NCI-H82 (cell line): ENCODE data around the gene NCAPD2.
"Not testable (repeated sequence)": the region's sequence is repeated elsewhere in the genome, so short reads cannot be mapped to it uniquely, and the experiment has no call there.

ENCODE experiments used
- DNase-seq: peaks from one replicate; lab custom pipeline; 2025; lab: John Stamatoyannopoulos, UW

Gene NCAPD2

DNA sequence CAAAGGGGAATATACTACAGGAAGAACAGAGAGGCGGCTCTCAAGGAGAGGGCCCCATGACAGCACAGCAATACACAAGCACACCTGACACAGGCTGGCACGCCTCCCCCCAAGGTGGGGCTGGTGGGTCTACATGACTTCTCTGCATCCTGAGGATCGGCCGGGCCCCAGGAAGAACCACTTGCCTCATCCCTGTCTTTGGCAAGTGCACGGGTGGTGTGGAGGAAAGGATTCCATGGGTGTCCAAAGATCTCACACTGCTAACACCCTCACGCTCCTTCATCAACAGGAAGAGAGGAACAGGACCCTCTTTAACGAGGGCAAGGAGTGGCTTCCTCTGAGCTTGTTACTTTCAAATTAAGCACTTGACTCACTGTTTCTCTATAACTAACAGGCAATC lies 30.7 kb upstream of the NCAPD2 start:
- DNase-seq = no peak

DNA sequence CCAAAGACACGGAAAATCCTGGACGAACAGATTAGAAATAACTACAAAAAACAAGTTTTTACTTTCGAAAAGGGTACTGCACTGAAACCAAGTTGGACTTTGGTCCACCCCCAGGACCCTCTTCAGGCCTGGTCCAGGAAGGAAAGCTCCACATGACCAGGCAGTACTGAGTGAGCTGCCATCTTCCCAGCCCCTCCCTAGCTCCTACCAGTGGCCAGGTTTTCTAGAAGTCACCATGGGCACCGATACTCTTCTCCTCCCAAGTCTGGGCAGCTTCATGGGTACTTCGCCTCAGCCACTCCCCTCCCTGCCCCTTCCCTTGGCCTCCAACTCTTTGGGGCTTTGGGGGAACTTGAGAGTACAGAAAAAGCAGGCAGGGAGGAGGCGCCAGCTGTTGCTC lies 30.0 kb upstream of the NCAPD2 start:
- DNase-seq = no peak

DNA sequence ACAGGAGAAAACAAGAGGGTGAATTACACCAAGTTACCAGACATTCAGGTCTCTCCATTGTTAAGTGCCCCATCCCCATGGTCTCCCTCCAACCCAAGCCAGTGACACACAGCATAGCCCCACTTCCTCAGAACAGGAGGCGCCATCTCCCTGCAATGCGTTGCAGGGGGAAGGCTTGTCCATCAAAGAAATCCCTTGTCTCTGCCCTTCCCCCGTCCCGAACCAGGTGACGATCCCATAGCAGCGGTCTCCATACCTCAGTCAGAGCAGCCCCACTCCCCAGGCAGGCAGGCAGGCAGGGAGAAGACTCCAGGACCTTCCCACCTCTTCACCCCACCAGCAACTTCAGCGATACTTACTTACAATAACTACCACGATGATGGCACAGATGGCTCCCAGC lies 29.4 kb upstream of the NCAPD2 start:
- no peak for DNase-seq

DNA sequence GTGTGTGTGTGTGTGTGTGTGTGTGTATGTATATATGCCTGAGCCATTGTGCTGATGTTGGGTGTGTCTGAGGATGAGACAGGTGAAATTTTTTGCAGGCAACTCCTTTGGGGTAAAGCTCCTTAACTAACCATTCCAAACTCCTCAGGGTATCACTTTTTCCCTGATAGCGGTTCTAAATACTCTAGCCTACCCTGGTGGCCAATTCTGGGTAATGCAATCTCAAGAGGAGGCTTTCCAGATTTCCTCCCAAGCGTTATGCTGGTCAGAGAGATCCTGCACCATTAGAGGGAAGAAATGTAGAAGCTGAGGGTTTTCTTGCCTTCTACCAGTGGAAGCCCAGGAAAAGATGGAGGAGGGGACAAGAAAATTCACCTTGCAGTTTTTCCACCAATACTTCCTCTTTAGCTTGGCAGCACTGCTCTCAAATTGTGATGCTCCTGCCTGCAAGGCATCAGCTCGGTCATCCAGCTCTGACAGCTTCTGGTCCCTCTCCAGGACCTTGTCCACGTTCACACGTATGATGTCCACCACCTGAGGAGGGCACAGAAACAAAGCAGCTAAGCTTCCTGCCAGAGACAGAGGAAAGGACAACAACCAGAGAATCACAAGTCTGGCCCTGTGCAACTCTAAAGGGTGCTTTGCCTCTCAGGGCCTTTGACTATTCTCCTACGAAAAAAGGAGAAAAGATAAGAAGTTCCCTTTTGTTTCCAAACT lies 28.3 kb upstream of the NCAPD2 start:
- DNase-seq = peak; percentile 86

DNA sequence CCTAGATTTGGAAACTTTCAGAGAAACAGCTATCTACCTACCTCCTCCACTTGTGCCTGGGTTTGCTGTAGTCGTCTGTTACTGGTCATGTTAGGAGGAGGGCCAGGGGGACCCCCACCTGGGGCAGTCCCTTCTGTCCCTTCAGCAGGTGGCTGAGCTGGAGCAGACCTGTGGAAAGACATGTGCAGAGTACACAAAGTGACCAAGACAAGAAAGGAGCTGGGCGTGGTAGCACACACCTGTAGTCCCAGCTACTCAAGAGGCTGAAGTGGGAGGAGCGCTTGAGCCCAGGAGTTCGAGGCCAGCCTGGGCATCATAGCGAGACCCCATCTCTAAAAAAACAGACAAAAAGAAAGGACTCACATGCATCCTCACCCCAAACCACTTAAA lies 27.7 kb upstream of the NCAPD2 start:
- no peak for DNase-seq

DNA sequence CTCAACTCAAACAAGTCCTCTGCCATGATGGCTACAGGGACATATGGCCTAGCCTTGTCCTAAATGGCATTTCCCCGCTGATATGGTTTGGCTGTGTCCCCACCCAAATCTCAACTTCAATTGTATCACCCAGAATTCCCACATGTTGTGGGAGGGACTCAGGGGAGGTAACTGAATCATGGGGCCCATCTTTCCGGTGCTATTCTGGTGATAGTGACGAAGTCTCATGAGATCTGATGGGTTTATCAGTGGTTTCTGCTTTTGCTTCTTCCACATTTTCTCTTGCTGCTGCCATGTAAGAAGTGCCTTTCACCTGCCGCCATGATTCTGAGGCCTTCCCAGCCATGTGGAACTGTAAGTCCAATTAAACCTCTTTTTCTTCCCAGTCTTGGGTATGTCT lies 27.2 kb upstream of the NCAPD2 start:
- DNase-seq = not testable (repeated sequence)

DNA sequence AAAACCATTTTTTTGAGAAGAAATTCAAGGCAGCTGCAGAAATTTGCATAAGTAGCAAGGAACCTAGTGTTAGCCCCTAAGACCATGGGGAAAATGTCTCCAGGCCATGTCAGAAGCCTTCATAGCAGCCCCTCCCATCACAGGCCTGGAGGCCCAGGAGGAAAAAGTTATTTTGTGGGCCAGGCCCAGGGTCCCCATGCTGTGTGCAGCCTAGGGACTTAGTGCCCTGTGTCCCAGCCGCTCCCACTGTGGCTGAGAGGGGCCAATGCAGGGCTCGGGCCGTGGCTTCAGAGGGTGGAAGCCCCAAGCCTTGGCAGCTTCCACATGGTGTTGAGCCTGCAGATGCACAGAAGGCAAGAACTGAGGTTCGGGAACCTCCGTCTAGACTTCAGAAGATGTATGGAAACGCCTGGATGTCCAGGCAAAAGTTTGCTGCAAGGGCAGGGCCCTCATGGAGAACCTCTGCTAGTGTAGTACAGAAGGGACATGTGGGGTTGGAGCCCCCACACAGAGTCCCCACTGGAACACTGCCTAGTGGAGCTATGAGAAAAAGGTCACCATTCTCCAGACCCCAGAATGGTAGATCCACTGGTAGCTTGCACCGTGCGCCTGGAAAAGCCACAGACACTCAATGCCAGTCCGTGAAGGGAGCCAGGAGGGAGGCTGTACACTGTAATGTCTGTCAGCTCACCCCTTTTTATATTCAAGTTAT lies 26.2 kb upstream of the NCAPD2 start:
- DNase-seq = not testable (repeated sequence)

DNA sequence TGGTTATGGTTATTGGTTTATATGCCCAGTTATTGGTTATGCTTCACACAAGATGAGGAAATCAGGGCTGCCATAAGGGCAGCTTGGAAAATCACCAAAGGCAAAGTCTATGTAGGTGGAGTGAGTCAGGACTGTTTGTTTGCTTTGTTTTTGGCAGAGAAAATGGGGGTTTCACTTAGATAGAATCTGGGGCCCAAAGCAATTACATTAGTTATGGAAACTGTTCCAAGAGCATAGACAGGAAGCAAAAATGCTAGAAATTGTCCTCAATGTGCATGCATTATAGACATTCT lies 25.7 kb upstream of the NCAPD2 start:
- no peak for DNase-seq

DNA sequence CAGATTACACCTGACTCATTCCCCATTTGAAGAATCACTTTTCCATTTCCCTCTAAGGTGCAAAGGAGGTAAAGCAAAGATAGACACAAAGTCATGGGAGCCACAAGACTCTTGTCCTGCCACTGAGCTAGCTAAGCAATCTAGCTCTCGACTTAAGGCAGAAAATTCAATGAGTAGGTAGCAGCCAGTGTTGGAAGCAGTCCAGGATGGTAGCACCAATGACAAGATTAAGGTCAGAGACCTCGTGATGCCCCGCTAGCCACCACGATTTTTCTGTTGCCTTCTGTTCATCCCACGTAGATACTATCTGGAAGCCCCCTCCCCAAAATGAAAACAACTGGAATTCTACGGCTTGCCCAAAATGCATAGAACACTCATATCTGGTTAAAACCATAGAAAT lies 24.8 kb upstream of the NCAPD2 start:
- no peak for DNase-seq

DNA sequence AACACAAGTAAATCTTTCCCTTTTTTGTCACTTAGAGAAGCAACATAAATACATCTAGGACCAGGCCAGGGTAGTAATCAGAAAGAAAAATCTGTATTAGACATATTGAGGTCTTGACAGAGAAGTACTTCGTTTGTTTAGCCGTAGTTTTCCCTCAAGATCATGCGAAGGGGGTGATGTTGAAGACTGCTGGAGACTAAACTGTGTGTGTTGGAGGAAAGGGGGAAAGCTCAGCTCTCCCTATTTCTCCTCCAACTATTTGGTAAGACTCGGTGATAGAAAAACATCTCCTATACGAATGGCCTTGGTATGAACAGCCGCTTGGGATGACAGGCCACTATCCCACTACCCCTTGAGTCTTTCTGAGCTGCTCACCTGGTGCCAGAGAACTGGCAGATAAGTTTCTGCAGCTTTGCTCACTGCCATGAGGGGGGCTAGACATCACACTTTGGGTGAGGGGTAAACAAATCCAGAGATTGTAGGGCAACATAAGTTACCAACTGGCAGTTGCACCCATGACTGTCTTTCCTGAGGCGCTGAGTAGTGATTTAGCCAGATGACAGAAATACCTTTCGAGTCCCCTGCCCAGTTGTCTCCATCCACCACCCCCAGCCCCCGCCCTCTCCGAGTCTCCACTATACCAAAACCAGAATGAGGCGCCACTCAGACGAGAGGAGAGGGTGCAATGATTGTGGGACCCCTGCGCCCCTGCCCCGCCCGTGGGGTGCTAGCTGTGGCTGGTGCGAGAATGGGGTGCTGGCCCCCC lies 24.1 kb upstream of the NCAPD2 start:
- DNase-seq = peak; percentile 47

DNA sequence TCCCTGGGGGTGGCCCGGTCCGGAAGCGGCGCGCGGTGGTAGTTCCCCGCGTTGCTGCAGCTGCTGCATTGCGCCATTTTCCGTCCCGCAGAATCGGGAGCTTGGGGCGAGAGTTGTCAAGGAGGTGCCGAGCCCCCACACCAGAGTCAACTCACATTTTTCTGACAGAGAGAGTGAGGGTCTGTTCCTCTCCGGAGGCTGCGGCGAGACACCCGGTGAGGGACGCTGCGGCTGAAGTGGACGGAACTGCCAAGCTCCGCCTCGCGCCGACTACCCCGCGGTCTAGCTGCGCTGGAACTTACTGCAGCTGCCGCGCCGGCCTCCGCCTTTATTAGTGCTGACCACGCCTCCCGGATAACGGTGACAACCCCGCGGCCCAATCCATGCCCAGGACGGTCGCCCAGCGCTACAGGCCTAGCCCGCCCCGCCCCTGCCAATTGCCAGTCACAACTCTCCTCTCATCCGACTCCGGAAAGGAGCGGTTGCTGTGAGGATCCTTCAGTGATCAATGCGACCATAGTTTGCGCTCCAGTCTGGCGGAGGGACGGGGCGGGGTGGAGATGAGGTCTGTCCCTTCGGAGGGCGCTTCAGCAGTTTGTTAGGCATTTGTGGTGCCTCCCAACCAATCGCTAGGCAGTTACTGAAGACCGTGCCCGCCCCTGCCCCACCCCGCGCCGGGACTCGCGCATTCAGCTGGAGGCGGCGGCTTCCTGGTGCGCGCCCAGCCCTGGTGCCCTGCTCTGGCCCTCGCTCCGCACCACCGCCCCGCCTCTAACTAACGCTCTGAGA lies 23.3 kb upstream of the NCAPD2 start, which contains the start of gene VAMP1:
VAMP1 (minus strand) TSS at position 303 of the 789 bp plus-strand sequence; CDS start at position 157, 146 bp downstream.
- peak; percentile 99 for DNase-seq

DNA sequence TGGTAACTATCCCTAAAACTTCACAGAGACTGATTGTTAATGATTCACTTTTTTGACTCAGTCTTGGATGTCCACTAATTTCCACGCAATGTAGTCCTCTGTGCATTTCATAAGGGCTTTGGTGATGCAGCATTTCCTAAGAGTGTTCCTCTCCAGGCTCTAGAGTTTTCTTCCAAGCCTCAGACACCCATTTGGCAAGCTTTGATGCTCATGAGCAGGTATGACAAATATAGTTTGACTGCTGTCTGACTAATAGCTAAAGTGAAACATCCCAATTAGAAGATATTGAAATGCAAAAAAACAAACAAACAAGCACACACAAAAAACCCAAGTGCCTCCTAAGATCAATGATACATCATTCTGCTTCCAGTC lies 21.9 kb upstream of the NCAPD2 start:
- no peak for DNase-seq

DNA sequence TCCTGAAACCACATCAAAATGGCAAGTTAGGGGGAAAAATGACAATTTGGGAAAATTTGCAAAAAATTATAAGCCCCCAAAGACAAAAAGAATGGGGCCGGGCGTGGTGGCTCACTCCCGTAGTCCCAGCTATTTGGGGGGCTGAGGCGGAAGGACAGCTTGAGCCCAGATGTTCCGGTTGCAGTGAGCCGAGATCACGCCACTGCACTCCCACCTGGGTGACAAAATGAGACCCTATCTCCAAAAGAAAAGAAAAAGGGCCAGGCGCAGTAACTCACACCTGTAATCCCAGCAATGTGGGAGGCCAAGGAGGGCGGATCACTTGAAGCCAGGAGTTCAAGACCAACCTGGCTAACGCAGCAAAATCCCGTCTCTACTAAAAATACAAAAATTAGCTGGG lies 21.4 kb upstream of the NCAPD2 start:
- no peak for DNase-seq

DNA sequence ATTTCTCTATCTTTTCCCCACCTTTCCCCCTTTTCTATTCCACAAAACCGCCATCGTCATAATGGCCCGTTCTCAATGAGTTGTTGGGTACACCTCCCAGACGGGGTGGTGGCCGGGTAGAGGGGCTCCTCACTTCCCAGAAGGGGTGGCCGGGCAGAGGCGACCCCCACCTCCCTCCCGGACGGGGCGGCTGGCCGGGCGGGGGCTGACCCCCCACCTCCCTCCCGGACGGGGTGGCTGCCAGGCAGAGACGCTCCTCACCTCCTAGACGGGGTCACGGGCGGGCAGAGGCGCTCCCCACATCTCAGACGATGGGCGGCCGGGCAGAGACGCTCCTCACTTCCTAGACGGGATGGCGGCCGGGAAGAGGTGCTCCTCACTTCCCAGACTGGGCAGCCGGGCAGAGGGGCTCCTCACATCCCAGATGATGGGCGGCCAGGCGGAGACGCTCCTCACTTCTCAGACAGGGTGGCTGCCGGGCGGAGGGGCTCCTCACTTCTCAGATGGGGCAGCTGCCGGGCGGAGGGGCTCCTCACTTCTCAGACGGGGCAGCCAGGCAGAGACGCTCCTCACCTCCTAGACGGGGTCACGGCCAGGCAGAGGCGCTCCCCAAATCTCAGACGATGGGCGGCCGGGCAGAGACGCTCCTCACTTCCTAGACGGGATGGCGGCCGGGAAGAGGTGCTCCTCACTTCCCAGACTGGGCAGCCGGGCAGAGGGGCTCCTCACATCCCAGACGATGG lies 18.5 kb upstream of the NCAPD2 start:
- DNase-seq = not testable (repeated sequence)

DNA sequence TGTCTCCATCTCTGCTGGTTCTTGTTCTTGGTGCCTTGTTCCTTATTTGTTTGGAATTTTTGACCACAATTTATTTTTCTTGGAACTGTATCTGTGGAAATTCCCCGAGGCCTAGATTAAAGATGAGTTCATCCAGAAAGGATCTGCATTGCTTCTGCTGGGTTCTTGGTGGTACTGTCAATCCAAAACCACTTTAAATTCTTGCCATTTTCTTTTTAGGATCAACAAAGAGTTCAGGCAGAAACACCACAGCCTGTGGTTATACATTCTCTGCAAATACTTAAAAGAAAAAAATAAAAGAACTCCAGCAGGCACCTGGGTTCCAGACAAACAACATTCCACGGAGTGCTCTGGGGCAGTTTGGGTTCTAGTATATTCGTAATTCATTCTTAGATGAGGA lies 17.4 kb upstream of the NCAPD2 start:
- DNase-seq = no peak

DNA sequence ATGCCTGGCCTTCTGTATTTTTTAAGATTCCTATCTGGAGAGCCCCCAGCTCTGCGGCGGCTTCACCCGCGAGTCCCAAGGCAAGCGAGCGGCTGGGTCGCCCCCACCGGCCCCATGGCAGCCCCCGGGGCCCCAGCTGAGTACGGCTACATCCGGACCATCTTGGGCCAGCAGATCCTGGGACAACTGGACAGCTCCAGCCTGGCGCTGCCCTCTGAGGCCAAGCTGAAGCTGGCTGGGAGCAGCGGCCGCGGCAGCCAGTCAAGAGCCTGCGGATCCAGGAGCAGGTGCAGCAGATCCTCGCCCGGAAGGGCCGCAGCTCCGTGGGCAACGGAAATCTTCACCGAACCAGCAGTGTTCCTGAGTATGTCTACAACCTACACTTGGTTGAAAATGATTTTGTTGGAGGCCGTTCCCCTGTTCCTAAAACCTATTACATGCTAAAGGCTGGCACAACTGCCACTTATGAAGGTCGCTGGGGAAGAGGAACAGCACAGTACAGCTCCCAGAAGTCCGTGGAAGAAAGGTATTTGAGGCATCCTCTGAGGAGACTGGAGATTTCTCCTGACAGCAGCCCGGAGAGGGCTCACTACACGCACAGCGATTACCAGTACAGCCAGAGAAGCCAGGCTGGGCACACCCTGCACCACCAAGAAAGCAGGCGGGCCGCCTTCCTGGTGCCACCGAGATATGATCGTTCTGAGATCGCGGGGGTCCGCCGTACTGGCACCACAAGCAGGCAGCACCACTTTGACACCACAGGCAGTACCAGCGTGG lies 16.1 kb upstream of the NCAPD2 start:
- not testable (repeated sequence) for DNase-seq

DNA sequence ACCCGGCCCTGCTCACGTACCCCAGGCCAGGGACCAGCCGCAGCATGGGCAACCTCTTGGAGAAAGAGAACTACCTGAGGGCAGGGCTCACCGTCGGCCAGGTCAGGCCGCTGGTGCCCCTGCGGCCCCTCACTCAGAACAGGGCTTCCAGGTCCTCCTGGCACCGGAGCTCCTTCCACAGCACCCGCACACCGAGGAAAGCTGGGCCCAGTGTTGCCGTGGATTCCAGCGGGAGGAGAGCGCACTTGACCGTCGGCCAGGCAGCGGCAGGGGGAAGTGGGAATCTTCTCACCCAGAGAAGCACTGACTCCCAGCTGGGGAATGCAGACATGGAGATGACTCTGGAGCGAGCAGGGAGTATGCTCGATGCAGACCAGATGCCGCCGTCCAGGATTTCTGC lies 15.5 kb upstream of the NCAPD2 start:
- no peak for DNase-seq

DNA sequence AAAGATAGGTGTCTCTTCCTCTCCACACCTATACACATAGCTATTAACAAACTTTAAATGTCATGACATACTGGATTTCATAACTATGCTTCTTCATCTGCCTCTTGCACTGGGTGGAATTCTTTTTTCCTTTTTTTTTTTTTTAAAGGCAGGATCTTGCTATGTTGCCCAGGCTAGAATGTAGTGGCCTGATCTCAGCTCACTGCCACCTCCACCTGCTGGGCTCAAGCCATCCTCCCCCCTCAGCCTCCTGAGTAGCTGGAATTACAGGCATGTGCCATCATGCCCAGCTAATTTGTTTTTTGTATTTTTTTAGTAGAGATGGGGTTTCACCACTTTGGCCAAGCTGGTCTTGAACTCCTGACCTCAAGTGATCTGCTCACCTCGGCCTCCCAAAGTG lies 5.7 kb upstream of the NCAPD2 start:
- no peak for DNase-seq

DNA sequence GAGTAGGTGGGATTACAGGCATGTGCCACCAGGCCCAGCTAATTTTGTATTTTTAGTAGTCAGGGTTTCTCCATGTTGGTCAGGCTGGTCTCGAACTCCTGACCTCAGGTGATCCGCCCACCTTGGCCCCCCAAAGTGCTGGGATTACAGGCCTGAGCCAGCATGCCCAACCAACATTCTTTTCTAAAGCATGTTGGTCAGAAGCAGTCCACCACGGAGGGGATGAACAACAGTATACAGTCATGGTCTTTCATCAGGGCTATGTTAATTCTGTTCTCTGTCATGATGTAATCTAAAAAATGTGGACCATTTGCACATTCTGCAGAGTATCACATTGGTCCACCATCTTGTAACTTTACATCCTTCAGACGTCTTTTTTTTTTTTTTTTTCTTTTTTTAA lies 4.5 kb upstream of the NCAPD2 start:
- DNase-seq = no peak

DNA sequence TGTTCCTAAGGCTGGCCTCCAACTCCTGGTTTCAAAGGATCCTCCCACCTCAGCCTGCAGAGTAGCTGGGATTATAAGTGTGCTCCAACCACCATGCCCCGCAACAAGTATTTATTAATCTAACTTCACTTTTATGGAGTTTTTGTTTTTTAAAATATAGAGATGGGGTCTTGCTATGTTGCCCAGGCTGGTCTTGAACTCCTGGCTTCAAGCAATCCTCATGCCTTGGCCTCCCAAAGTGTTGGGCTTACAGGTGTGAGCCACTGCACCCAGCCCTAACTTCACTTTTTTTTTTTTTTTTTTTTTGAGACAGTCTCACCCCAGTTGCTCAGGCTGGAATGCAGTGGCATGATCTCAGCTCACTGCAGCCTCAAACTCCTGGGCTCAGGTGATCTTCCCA lies 3.2 kb upstream of the NCAPD2 start:
- not testable (repeated sequence) for DNase-seq
